KBM-7 (cell line): Measurements from ENCODE around the gene USP31.

Source experiments
- DNase-seq: peaks from one replicate; pipeline ENCODE4 v3.0.0-alpha.2; 2015
- in situ Hi-C: fragments of 300-500 bp; cut with MboI; formaldehyde crosslinking; loops from 2 replicates; pipeline ENCODE4 v1.14.3; 2020; ENCODE audit warnings: low sequenced_read_pairs, low pct_unique_long_range_greater_than_20kb, mixed read lengths

Gene USP31

DNA sequence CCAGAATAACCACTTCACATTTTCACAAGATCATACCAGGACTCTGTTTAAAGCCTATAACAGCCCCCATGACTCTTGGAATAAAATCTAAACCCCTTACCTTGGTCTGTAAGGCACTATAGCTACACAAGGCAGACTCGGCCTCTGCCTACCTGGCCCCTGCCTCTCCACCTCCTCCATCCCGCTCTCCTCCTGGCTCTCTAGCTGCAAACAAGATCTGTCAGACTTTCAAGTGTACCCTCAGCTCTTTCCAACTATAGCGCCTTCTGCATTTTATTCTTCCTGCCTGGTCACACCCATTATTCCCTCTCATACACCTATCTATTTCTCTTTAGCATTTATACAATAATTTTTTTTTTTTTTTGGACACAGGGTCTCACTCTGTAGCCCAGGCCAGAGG lies 8.2 kb downstream of the USP31 start:
- no peak for DNase-seq
- in situ Hi-C loops: no loop called here

DNA sequence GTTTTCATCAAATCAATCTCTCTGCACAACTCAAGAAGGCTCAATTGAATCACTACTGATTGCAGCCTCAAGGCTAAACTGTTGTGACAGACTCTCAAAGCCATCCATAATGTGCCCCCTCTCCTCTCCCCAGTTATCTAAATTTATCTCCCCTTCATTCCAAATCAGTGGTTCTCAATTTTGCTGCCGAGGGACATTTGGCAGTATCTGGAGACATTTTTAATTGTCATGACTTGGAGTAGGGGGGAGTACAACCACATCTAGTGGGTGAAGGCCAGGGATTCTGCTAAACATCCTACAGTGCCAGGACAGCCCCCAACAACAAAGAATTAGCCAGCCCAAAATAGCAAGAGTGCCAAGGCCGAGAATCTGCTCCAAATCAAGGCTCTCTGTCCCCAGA lies 9.1 kb downstream of the USP31 start:
- no peak for DNase-seq
- in situ Hi-C loops: no loop called here

GRCh38 chr16:23137818-23138217 lies 11.4 kb downstream of the USP31 start:
- no peak for DNase-seq
- in situ Hi-C loops: no loop called here

DNA sequence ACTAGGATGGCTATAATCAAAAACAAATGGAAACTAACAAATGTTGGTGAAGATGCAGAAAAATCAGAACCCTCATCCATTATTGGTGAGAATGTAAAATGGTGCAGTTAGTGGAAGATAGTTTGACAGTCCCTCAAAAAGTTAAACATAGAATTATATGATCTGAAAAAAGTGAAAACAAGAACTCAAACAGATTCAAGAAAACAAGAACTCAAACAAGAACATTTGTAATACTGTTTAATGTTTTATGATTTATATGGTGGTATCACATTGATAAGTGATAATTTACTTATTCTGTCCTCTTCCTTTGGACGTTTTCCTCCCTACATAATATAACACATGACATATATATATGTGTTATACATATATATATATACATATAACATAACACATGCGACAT lies 12.0 kb downstream of the USP31 start:
- DNase-seq: no peak
- in situ Hi-C loops: no loop called here

DNA sequence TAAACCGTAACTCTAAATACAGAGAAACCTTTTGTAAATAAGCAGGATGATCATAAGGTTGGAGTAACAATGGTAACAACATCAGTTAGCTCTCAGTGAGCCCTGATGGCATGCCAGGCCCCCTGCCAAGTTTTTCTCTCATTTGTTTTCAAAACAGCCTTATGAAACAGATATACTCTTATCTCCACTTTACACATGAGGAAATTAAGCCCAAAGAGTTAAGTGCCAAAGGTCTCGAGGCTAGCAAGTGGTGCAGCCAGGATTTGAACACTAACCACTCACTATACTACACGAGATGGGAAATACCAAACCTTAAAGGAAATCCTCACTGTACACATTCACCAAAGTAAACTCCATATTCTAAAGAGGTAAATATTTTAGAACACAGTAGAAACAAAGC lies 15.0 kb downstream of the USP31 start:
- in situ Hi-C loops: no loop called here
- no peak for DNase-seq

GRCh38 chr16:23132775-23133463 lies 16.3 kb downstream of the USP31 start:
- in situ Hi-C loops: no loop called here
- no peak for DNase-seq

- DNase-seq: no peak
- in situ Hi-C loops: no loop called here
Observed at GRCh38 chr16:23131931-23132621, 17.2 kb downstream of the USP31 start.

- no peak for DNase-seq
- in situ Hi-C loops: no loop called here
Observed at GRCh38 chr16:23131436-23131835, 17.8 kb downstream of the USP31 start.

DNA sequence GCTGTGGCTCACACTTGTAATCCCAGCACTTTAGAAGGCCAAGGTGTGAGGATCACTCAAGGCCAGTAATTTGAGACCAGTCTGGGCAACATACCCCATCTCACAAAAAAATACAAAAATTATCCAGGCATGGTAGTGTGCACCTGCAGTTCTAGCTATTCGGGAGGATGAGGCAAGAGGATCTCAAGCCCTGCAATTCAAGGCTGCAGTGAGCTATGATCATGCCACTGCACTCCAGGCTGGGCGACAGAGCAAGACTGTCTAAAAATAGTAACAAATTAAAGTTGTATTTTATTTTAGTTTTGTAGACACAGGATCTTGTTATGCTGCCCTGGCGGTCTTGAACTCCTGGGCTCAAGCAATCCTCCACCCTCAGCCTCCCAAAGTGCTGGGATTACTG lies 18.2 kb downstream of the USP31 start:
- in situ Hi-C loops: no loop called here
- no peak for DNase-seq

GRCh38 chr16:23129686-23130085 lies 19.6 kb downstream of the USP31 start:
- in situ Hi-C loops: no loop called here
- no peak for DNase-seq

- in situ Hi-C loops: no loop called here
- no peak for DNase-seq
Observed at GRCh38 chr16:23128056-23128455, 21.2 kb downstream of the USP31 start.

DNA sequence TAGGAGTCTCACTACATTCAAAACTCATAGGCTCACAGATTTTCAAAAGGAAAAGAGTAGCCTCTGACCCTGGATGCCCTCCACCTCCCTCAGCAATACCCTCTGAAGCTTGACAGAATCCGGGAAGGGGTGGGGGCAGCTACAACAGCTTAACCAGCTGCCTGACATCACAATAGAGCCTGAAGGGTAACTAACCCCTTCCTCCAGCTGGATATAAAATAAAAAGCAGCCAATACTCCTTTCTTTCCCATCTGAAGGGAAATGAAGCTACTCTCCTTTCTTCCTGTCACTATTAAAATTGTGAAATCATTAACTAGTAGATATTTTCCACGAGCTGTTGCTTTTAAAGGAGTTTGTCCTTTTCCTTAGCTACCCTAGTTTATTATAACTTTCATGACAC lies 24.0 kb downstream of the USP31 start:
- in situ Hi-C loops: no loop called here
- no peak for DNase-seq

- DNase-seq: no peak
- in situ Hi-C loops: no loop called here
Observed at GRCh38 chr16:23124315-23124714, 24.9 kb downstream of the USP31 start.

DNA sequence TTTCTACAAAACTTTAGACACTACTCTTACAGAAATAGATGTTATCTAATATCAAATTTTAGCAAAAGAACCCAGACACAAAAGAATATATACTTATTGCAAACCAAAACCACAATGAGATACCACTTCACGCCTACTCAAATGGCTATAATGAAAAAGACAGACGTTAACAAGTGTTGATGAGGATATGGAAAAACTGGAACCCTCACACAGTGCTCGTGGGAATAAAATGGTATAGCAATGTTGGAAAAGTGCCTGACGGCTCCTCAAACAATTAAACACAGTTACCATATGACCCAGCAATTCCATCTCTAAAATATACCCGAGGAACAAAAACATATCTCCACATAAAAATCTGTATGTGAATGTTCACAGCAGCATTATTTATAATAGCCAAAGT lies 27.1 kb downstream of the USP31 start:
- DNase-seq: no peak
- in situ Hi-C loops: no loop called here

DNA sequence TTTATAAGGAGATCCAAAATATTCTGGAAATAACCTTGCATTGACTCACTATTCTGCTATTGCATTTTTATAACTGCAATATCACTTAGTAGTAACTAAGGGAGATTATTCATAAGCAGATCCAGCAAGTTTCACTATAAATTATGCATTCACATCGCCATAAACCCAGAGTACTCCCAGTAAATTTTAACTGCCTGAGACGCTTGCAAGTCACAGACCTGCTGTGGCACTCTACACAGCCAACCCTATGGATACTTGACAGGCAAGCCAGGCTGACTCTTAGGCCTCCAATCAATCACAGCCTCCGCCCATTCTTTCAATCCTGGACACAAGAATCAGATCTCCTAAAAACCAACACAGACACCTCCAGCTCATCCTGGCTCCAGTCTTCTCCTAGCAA lies 28.2 kb downstream of the USP31 start:
- DNase-seq: no peak
- in situ Hi-C loops: no loop called here

DNA sequence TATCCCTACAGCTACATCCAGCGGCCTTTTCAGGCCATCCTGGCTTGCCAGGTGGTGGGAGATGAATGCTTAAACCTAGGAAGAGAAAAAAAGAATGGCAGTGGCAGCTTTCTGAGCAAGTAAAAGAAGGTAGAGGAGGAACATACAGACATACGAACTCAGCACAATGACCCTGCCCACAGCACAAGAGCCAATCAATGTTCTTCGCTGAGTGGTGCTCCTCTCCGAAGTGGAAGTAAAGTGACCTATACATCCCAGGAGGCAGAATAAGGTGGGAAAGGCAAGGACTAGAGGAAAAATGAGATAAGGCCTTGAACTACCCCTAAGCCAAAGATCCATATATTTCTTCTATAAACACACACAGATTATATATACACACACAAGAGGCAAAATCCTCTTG lies 28.7 kb downstream of the USP31 start:
- in situ Hi-C loops: no loop called here
- DNase-seq: no peak

DNA sequence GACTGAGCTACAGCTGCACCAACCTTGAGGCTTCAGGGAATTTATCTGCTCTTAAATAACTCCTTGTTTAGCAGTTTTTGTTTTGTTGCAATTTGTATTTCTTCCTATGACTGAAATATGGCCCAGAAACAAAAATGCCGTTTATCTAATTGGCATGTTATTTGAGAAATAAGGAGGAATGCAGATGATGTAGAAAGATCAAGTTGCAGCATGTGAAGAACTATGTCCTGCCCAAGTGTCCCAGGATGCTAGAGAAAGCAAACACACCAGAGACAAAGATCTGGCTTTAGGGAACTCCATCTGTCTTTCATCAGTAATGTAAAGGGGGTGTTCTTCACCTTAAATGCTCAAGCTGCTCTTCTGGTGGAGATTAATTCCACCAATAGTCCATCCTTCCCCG lies 29.7 kb downstream of the USP31 start:
- in situ Hi-C loops: no loop called here
- DNase-seq: no peak

DNA sequence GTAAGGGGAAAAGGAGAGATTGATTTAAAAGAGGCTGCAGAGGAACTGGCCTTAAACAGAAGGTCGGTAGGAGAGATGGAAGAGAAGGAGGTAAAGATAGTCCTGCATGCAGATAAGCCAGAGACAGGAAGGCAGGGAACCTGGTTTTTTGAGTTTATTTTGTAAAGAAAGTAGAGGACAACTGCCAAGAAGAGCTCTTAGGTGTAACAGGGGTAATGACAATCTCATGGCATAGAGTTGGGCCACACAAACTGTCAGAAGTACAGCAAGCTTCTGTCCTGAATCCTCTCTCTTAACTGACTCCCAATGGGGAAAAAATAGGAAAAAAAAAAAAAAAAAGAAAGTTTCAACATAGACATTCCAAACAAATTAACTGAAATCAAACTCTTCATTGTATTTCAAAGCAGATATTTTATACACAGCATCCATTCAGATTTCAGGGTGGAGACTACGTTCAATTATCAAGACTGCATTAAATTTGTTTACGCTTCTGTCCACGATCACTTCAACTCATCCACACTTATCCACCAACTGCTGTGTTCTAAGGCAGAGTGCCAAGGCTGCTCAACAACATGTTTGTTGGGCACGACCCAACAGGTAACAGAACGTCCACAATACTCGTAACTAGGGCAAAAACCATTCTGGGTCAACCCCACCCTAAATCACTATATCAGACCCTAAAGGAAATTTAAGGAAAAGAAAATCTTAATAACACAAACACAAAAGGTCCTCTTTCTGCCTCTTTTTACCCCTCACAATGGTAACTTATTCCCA lies 34.9 kb downstream of the USP31 start:
- DNase-seq: no peak
- in situ Hi-C loops: no loop called here

DNA sequence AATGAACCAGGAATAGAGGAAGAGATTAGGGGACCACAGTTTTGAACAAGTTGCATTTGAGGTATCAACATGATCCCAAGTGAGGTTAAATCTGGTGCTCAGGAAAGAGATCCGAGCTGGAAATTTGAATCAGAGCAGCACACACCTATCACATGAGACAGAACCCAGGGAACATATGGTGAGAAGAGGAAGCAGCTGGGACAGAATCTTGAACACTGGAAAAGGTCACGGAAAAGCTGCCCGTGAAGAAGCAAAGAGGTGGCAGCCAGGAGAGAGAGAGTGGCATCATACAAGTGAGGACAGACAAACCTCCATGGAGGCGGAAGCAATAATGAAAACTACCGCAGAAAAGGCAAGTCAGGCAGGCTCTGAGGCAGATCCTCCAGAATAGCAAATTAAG lies 36.1 kb downstream of the USP31 start:
- DNase-seq: no peak
- in situ Hi-C loops: no loop called here

DNA sequence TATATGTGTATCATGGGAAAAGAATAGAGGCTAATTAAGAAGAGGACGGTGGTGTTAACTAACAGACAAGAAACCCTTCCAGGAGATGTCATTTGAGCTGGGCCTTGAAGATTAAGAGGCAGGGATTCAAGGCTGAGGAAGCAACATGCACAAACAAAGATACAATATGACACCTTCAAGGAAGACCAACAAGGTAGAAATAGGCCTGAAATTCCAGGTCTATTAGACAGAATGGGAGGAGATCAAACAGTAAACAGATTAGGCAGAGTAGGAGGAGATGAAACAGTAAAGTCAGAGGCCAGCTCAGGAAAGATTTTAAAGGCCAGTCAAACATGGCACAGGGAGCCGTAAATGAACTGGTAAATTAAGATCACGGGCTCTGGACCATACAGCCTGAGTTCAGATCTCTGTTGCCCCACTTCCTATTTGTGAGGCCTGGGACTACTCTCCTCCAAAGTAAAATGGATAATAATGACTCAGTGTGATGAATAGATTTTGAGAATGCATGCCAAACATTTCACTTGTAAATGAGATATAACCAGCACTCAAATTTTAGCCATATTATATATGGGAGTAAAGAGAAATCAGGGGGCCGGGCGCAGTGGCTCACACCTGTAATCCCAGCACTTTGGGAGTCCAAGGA lies 38.9 kb downstream of the USP31 start:
- in situ Hi-C loops: no loop called here
- no peak for DNase-seq
